Measurements from ENCODE around the gene MAST4.

DNA sequence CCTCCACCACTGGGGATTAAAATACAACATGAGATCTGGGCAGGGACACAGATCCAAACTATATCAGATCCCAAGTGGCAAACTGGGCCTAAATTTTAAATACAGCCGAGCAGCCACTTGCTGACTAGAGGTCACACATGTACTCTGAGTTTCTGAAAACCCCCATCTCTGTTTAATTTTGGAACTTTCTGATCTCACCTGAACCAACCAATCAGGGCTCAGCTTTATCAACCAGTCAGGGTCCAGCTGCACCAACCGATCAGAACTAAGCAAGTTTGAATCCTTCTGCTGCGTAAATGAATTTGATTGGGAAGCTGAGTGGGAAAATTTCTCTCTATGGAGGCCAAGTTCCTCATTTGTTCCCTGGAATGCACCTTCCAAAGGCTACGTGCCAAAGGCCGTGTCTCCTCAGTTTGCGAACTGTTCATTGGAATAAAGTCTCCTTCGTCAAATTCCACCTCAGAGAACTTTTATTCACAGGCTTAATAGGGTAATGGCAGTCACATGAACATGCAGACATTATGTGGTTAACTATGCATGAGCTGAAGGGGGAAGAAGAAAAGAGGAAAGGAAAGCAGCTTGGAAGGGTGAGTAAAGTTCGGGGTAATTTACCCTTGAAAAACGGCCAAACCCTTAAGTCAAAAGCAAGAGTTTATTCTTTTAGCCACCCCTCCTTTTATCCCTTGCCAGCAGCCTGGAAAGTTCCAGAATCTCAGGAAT is 596.7 kb downstream of the MAST4 start:
- TF ChIP-seq, protein P1, sequence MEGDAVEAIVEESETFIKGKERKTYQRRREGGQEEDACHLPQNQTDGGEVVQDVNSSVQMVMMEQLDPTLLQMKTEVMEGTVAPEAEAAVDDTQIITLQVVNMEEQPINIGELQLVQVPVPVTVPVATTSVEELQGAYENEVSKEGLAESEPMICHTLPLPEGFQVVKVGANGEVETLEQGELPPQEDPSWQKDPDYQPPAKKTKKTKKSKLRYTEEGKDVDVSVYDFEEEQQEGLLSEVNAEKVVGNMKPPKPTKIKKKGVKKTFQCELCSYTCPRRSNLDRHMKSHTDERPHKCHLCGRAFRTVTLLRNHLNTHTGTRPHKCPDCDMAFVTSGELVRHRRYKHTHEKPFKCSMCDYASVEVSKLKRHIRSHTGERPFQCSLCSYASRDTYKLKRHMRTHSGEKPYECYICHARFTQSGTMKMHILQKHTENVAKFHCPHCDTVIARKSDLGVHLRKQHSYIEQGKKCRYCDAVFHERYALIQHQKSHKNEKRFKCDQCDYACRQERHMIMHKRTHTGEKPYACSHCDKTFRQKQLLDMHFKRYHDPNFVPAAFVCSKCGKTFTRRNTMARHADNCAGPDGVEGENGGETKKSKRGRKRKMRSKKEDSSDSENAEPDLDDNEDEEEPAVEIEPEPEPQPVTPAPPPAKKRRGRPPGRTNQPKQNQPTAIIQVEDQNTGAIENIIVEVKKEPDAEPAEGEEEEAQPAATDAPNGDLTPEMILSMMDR (IDR thresholded peaks at IDR 0.05): no peak
- no peak for TF ChIP-seq EZH2 (IDR thresholded peaks at IDR 0.05)

Data from neural progenitor cell (in vitro differentiated cells).